IMR-90 (cell line): ENCODE measurements around the gene MAML2.

ENCODE experiments used
- CEBPB ChIP-seq: IDR thresholded peaks from 2 replicates; pipeline ENCODE4 v1.6.1; 2012; ENCODE audit warnings: low read depth, low read length, improper control_type of control experiment
- CTCF ChIP-seq: conservative IDR thresholded peaks from 2 replicates; pipeline ENCODE4 v1.5.1; 2012; ENCODE audit warnings: mild to moderate bottlenecking, low read depth, low read length, improper control_type of control experiment
- ELK1 ChIP-seq: fragments of 150-350 bp; IDR thresholded peaks from 2 replicates; pipeline ENCODE4 v1.6.1; 2016; ENCODE audit warnings: low read depth, mild to moderate bottlenecking, low read length, moderate library complexity, borderline replicate concordance
- FOS ChIP-seq: fragments of 150-350 bp; IDR thresholded peaks from 2 replicates; pipeline ENCODE4 v1.6.1; 2016; ENCODE audit warnings: low read depth, low read length
- MAZ ChIP-seq: IDR thresholded peaks from 2 replicates; pipeline ENCODE4 v1.6.1; 2012; ENCODE audit warnings: low read depth, mild to moderate bottlenecking, low read length, improper control_type of control experiment, moderate library complexity, borderline replicate concordance
- MXI1 ChIP-seq: IDR thresholded peaks from 2 replicates; pipeline ENCODE4 v1.6.1; 2012; ENCODE audit warnings: low read depth, mild to moderate bottlenecking, low read length, moderate library complexity, borderline replicate concordance
- POLR2A ChIP-seq: IDR thresholded peaks from 2 replicates; pipeline ENCODE4 v1.6.1; 2012; ENCODE audit warnings: mild to moderate bottlenecking, low read depth, low read length
- RAD21 ChIP-seq: IDR thresholded peaks from 2 replicates; pipeline ENCODE4 v1.6.1; 2012; ENCODE audit warnings: low read length, improper control_type of control experiment
- RCOR1 ChIP-seq: IDR thresholded peaks from 2 replicates; pipeline ENCODE4 v1.6.1; 2012; ENCODE audit warnings: mild to moderate bottlenecking, low read length, improper control_type of control experiment; ENCODE audit not compliant: insufficient replicate concordance
- SMC3 ChIP-seq: fragments of 150-350 bp; IDR thresholded peaks from 2 replicates; pipeline ENCODE4 v1.6.1; 2016; ENCODE audit warnings: low read depth, mild to moderate bottlenecking, antibody characterized with exemption, low read length, moderate library complexity

GRCh38 chr11:96242191-96242847, 100.7 kb downstream of the MAML2 start:
- no peak for TF ChIP-seq CTCF
- no peak for TF ChIP-seq ELK1
- TF ChIP-seq POLR2A = no peak
- no peak for TF ChIP-seq MAZ
- no peak for TF ChIP-seq RAD21
- TF ChIP-seq RCOR1 = no peak
- TF ChIP-seq FOS = no peak
- TF ChIP-seq CEBPB = peak; percentile 92
- TF ChIP-seq SMC3 = no peak
- TF ChIP-seq MXI1 = no peak
